SK-N-SH treated with all-trans-retinoic acid at 6 μM for 48 hours (cell line): ENCODE data around the gene NDOR1.

Experiments used
- ATAC-seq: fragments of 200-7000 bp; cut with Tn5 transposase; 3 replicates; pipeline ENCODE4 v1.9.1; 2020; ENCODE audit warnings: mild to moderate bottlenecking, moderate library complexity
- ARNTL ChIP-seq: fragments of 450-650 bp; formaldehyde crosslinking; IDR thresholded peaks from 2 replicates; pipeline ENCODE4 v1.5.0; 2020; ENCODE audit warnings: low read depth, mild to moderate bottlenecking, moderate library complexity, borderline replicate concordance
- BACH2 ChIP-seq: fragments of 250-450 bp; sonication (Bioruptor Pico); IDR thresholded peaks from 2 replicates; pipeline ENCODE4 v1.9.0; 2021; ENCODE audit warnings: mild to moderate bottlenecking, borderline replicate concordance
- CSDC2 ChIP-seq: fragments of 250-450 bp; sonication (Bioruptor Pico); IDR thresholded peaks from 2 replicates; pipeline ENCODE4 v1.5.0; 2020; ENCODE audit warnings: mild to moderate bottlenecking, moderate library complexity
- ESRRG ChIP-seq: fragments of 250-450 bp; sonication (Bioruptor Pico); IDR thresholded peaks from 2 replicates; pipeline ENCODE4 v1.6.1; 2021; ENCODE audit warnings: mild to moderate bottlenecking
- GLIS3 ChIP-seq: fragments of 250-450 bp; sonication (Bioruptor Pico); IDR thresholded peaks from 2 replicates; pipeline ENCODE4 v1.5.0; 2020; ENCODE audit warnings: mild to moderate bottlenecking, moderate library complexity
- ISL1 ChIP-seq: fragments of 250-450 bp; sonication (Bioruptor Pico); IDR thresholded peaks from 2 replicates; pipeline ENCODE4 v2.1.2; 2022; ENCODE audit warnings: mild to moderate bottlenecking, moderate library complexity
- OSR1 ChIP-seq: fragments of 250-450 bp; sonication (Bioruptor Pico); IDR thresholded peaks from 2 replicates; pipeline ENCODE4 v1.8.0; 2022; ENCODE audit warnings: moderate library complexity, mild to moderate bottlenecking, inconsistent platforms
- PPARA ChIP-seq: fragments of 250-450 bp; sonication (Bioruptor Pico); IDR thresholded peaks from 2 replicates; pipeline ENCODE4 v1.5.0; 2020; ENCODE audit warnings: mild to moderate bottlenecking, borderline replicate concordance
- RARB ChIP-seq: fragments of 250-450 bp; sonication (Bioruptor Pico); IDR thresholded peaks from 2 replicates; pipeline ENCODE4 v1.8.0; 2021; ENCODE audit warnings: mild to moderate bottlenecking, moderate library complexity
- TCF4 ChIP-seq: fragments of 250-450 bp; sonication (Bioruptor Pico); IDR thresholded peaks from 2 replicates; pipeline ENCODE4 v1.8.0; 2021; ENCODE audit warnings: mild to moderate bottlenecking, moderate library complexity, borderline replicate concordance
- TOX ChIP-seq: fragments of 250-450 bp; sonication (Bioruptor Pico); IDR thresholded peaks from 2 replicates; pipeline ENCODE4 v1.8.0; 2021; ENCODE audit warnings: mild to moderate bottlenecking, moderate library complexity, borderline replicate concordance
- ZC3H10 ChIP-seq: fragments of 250-450 bp; sonication (Bioruptor Pico); IDR thresholded peaks from 2 replicates; pipeline ENCODE4 v1.5.1; 2021; ENCODE audit warnings: mild to moderate bottlenecking, moderate library complexity
- ZFP3 ChIP-seq: fragments of 250-450 bp; sonication (Bioruptor Pico); IDR thresholded peaks from 2 replicates; pipeline ENCODE4 v1.5.0; 2020; ENCODE audit warnings: mild to moderate bottlenecking, moderate library complexity
- ZFP30 ChIP-seq: fragments of 450-650 bp; formaldehyde crosslinking; IDR thresholded peaks from 2 replicates; pipeline ENCODE4 v1.5.0; 2022; ENCODE audit warnings: mild to moderate bottlenecking, moderate library complexity
- ZNF565 ChIP-seq: fragments of 450-650 bp; formaldehyde crosslinking; conservative IDR thresholded peaks from 2 replicates; pipeline ENCODE4 v1.5.0; 2020; ENCODE audit warnings: low read depth, mild to moderate bottlenecking, moderate library complexity
- ZNF70 ChIP-seq: fragments of 450-650 bp; formaldehyde crosslinking; IDR thresholded peaks from 2 replicates; pipeline ENCODE4 v1.5.0; 2020; ENCODE audit warnings: mild to moderate bottlenecking, moderate library complexity
- ZNF8 ChIP-seq: fragments of 450-650 bp; formaldehyde crosslinking; IDR thresholded peaks from 2 replicates; pipeline ENCODE4 v1.5.0; 2020; ENCODE audit warnings: mild to moderate bottlenecking, moderate library complexity
- TF ChIP-seq, protein P1 (sequence below): fragments of 250-450 bp; sonication (Bioruptor Pico); IDR thresholded peaks from 2 replicates; pipeline ENCODE4 v1.5.1; 2020; ENCODE audit warnings: low read depth, mild to moderate bottlenecking, moderate library complexity
- TF ChIP-seq, protein P2 (sequence below): fragments of 250-450 bp; sonication (Bioruptor Pico); IDR thresholded peaks from 2 replicates; pipeline ENCODE4 v1.5.1; 2021; ENCODE audit warnings: mild to moderate bottlenecking, moderate library complexity
- TF ChIP-seq, protein P3 (sequence below): fragments of 250-450 bp; sonication (Bioruptor Pico); IDR thresholded peaks from 2 replicates; pipeline ENCODE4 v1.8.0; 2021; ENCODE audit warnings: low read depth, mild to moderate bottlenecking, moderate library complexity, borderline replicate concordance
- TF ChIP-seq, protein P4 (sequence below): fragments of 250-450 bp; sonication (Bioruptor Pico); IDR thresholded peaks from 2 replicates; pipeline ENCODE4 v1.5.0; 2020; ENCODE audit warnings: mild to moderate bottlenecking, moderate library complexity
- TF ChIP-seq, protein P5 (sequence below): fragments of 250-450 bp; sonication (Bioruptor Pico); IDR thresholded peaks from 2 replicates; pipeline ENCODE4 v1.8.0; 2020; ENCODE audit warnings: mild to moderate bottlenecking, moderate library complexity, borderline replicate concordance

NDOR1 gene

DNA sequence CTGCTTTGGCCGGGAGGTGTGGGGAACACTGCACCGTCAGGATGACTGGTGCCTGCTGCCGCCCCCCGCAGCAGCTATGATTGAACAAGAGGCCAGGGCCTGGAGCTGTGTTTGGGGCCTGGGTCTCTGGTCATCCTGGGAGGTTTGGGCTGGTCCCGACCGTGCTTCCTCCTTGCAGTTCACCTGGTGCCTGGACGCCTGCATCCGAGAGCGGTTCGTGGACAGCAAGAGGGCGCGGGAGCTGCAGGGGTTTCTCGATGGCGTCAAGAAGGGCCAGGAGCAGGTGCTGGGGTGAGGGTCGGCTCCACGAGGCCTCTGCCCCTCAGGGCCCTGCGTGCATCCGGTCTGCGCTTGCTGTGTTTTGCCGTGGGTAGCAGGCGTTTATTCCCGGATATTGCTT is 58.6 kb downstream of the NDOR1 start (continued):
- TF ChIP-seq, protein P1, sequence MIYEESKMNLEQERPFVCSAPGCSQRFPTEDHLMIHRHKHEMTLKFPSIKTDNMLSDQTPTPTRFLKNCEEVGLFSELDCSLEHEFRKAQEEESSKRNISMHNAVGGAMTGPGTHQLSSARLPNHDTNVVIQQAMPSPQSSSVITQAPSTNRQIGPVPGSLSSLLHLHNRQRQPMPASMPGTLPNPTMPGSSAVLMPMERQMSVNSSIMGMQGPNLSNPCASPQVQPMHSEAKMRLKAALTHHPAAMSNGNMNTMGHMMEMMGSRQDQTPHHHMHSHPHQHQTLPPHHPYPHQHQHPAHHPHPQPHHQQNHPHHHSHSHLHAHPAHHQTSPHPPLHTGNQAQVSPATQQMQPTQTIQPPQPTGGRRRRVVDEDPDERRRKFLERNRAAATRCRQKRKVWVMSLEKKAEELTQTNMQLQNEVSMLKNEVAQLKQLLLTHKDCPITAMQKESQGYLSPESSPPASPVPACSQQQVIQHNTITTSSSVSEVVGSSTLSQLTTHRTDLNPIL (CRISPR knock-in tag): no peak
- no peak for TF ChIP-seq ESRRG (CRISPR knock-in tag)
- TF ChIP-seq PPARA (CRISPR knock-in tag): no peak
- TF ChIP-seq TOX: no peak
- TF ChIP-seq, protein P2, sequence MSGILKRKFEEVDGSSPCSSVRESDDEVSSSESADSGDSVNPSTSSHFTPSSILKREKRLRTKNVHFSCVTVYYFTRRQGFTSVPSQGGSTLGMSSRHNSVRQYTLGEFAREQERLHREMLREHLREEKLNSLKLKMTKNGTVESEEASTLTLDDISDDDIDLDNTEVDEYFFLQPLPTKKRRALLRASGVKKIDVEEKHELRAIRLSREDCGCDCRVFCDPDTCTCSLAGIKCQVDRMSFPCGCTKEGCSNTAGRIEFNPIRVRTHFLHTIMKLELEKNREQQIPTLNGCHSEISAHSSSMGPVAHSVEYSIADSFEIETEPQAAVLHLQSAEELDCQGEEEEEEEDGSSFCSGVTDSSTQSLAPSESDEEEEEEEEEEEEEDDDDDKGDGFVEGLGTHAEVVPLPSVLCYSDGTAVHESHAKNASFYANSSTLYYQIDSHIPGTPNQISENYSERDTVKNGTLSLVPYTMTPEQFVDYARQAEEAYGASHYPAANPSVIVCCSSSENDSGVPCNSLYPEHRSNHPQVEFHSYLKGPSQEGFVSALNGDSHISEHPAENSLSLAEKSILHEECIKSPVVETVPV (CRISPR knock-in tag): no peak
- TF ChIP-seq ZC3H10 (CRISPR knock-in tag): no peak
- TF ChIP-seq, all 23 proteins: peak for 0

DNA sequence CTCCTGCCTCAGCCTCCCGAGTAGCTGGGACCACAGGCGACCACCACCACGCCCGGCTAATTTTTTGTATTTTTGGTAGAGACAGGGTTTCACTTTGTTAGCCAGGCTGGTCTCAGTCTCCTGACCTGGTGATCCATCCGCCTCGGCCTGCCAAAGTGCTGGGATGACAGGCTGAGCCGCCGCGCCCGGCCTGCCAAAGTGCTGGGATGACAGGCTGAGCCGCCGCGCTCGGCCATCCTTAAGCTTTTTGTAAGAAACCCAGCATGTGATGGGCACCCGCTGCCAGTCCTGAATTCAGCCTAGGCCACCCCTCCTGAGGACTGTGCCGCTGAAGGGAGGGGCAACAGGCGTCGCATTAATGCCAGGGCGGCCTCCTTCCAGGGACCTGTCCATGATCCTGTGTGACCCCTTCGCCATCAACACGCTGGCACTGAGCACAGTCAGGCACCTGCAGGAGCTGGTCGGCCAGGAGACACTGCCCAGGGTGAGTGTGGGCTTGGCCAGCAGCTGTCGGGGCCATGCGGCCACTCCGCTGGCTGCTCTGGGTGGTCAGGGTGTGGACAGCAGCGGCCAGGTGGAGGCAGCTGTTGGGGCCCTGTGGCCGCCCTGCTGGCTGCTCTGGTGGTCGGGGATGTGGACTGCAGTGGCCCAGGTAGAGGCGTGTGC is 60.1 kb downstream of the NDOR1 start:
- ATAC-seq: no peak
- TF ChIP-seq ZNF70 (CRISPR knock-in tag): no peak
- TF ChIP-seq TOX: no peak
- no peak for TF ChIP-seq ISL1 (CRISPR knock-in tag)

DNA sequence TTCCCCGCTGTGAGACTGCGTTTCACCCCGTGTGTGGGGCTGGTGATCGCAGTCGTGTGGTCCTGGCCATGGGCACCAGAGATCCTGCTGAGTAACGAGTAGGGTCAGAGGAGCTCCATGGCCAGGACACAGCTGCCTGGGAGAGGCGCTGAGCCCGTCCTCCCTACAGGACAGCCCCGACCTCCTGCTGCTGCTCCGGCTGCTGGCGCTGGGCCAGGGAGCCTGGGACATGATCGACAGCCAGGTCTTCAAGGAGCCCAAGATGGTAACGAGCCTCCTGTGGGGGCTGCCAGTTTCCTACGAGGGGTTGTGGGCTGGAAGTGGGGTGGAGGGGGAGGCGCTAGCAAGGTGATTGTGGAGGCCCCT is 60.6 kb downstream of the NDOR1 start:
- TF ChIP-seq ZNF70 (CRISPR knock-in tag): no peak
- TF ChIP-seq, protein P3, sequence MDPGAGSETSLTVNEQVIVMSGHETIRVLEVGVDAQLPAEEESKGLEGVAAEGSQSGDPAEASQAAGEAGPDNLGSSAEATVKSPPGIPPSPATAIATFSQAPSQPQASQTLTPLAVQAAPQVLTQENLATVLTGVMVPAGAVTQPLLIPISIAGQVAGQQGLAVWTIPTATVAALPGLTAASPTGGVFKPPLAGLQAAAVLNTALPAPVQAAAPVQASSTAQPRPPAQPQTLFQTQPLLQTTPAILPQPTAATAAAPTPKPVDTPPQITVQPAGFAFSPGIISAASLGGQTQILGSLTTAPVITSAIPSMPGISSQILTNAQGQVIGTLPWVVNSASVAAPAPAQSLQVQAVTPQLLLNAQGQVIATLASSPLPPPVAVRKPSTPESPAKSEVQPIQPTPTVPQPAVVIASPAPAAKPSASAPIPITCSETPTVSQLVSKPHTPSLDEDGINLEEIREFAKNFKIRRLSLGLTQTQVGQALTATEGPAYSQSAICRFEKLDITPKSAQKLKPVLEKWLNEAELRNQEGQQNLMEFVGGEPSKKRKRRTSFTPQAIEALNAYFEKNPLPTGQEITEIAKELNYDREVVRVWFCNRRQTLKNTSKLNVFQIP: no peak
- TF ChIP-seq ESRRG (CRISPR knock-in tag): no peak
- no peak for TF ChIP-seq ZC3H10 (CRISPR knock-in tag)
- TF ChIP-seq, protein P4, sequence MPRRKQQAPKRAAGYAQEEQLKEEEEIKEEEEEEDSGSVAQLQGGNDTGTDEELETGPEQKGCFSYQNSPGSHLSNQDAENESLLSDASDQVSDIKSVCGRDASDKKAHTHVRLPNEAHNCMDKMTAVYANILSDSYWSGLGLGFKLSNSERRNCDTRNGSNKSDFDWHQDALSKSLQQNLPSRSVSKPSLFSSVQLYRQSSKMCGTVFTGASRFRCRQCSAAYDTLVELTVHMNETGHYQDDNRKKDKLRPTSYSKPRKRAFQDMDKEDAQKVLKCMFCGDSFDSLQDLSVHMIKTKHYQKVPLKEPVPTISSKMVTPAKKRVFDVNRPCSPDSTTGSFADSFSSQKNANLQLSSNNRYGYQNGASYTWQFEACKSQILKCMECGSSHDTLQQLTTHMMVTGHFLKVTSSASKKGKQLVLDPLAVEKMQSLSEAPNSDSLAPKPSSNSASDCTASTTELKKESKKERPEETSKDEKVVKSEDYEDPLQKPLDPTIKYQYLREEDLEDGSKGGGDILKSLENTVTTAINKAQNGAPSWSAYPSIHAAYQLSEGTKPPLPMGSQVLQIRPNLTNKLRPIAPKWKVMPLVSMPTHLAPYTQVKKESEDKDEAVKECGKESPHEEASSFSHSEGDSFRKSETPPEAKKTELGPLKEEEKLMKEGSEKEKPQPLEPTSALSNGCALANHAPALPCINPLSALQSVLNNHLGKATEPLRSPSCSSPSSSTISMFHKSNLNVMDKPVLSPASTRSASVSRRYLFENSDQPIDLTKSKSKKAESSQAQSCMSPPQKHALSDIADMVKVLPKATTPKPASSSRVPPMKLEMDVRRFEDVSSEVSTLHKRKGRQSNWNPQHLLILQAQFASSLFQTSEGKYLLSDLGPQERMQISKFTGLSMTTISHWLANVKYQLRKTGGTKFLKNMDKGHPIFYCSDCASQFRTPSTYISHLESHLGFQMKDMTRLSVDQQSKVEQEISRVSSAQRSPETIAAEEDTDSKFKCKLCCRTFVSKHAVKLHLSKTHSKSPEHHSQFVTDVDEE (CRISPR knock-in tag): no peak
- TF ChIP-seq CSDC2: no peak
- TF ChIP-seq ISL1 (CRISPR knock-in tag): no peak
- no peak for TF ChIP-seq ZNF8 (CRISPR knock-in tag)
- no peak for TF ChIP-seq ARNTL (CRISPR knock-in tag)
- no peak for TF ChIP-seq BACH2
- no peak for TF ChIP-seq GLIS3
- no peak for TF ChIP-seq ZNF565 (CRISPR knock-in tag)
- no peak for TF ChIP-seq ZFP3 (CRISPR knock-in tag)
- TF ChIP-seq TCF4: no peak
- TF ChIP-seq PPARA (CRISPR knock-in tag): no peak
- TF ChIP-seq ZFP30 (CRISPR knock-in tag): no peak
- TF ChIP-seq, protein P5, sequence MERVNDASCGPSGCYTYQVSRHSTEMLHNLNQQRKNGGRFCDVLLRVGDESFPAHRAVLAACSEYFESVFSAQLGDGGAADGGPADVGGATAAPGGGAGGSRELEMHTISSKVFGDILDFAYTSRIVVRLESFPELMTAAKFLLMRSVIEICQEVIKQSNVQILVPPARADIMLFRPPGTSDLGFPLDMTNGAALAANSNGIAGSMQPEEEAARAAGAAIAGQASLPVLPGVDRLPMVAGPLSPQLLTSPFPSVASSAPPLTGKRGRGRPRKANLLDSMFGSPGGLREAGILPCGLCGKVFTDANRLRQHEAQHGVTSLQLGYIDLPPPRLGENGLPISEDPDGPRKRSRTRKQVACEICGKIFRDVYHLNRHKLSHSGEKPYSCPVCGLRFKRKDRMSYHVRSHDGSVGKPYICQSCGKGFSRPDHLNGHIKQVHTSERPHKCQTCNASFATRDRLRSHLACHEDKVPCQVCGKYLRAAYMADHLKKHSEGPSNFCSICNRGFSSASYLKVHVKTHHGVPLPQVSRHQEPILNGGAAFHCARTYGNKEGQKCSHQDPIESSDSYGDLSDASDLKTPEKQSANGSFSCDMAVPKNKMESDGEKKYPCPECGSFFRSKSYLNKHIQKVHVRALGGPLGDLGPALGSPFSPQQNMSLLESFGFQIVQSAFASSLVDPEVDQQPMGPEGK (CRISPR knock-in tag): no peak
- no peak for TF ChIP-seq OSR1 (CRISPR knock-in tag)
- TF ChIP-seq RARB (CRISPR knock-in tag): no peak
- ATAC-seq: no peak
